ENCODE results near the gene ZNF530. TPM values are rescaled to one million over a fixed set of nuclear protein-coding genes. Genes with fewer than 3 reads are reported as not detected.
A peak's percentile ranks its signal among the peaks of the same experiment; 100 is the strongest.

ZNF530 gene
- total and polyA plus RNA-seq, 2 experiments from 2014 or later, result 2.4 to 3.7 TPM

DNA sequence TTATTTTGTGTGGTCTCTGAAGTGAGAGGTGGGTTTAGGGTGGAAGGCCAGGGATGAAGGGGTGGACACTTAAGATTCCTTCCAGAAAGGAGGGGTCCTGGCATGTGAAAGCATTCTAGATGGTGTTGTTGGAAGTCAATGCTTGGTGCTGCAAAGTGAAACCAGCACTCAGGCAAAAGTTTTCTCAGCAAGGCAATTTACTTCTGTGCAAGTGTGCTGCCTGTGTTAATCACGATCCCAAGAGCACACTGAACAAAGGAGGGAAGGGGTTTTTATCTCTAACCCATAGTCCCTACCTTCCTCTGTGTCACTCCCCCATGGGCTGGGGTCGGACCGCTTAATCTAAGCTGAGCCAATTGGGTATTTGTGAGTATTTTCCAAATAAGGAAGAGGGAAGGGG, 15.7 kb downstream of the ZNF530 start:
- no peaks in the 10 kb centered on the region for H3F3A ChIP-seq (ENCODE audit: insufficient read depth)
- H3K9ac ChIP-seq, result no peak overlapping the region
- no peaks in the 10 kb centered on the region for H4K20me1 ChIP-seq (ENCODE audit: insufficient read depth)
- peaks cover 31% of the 10 kb centered on the region for H3K36me3 ChIP-seq (ENCODE audit: low read depth)
- no peaks in the 10 kb centered on the region for H3K27me3 ChIP-seq (replicated peaks; ENCODE audit: insufficient read depth)
- no peaks in the 10 kb centered on the region for H3K9me3 ChIP-seq (ENCODE audit: low read depth)
- no peak overlapping the region for H3K27ac ChIP-seq
- H3K79me2 ChIP-seq (ENCODE audit: insufficient read depth), result peaks cover 70% of the 10 kb centered on the region
- no peaks in the 10 kb centered on the region for H3K4me1 ChIP-seq (ENCODE audit: insufficient read depth)
- 98 to 100% methylated on average over 3 of the region's 3 CpGs for WGBS, 2 experiments (ENCODE audit: low coverage in 1 of 2, low lambda C conversion rate in 2 of 2, missing lambda C conversion rate in 2 of 2)
- H3K9me2 ChIP-seq (ENCODE audit: insufficient read depth), result no peaks in the 10 kb centered on the region
- H3K4me2 ChIP-seq (ENCODE audit: unreplicated experiment), result peak overlapping the region; percentile 60
- TF ChIP-seq EZH2 (IDR thresholded peaks at IDR 0.05; ENCODE audit: insufficient read depth, poor library complexity, severe bottlenecking), result no peak
- no peak for TF ChIP-seq EZH2phosphoT487 (IDR thresholded peaks at IDR 0.05; ENCODE audit: insufficient read depth, low read depth)
- peak overlapping the region; percentile 90 for H3K4me3 ChIP-seq
- DNase-seq, result peak; percentile 8
- H2AFZ ChIP-seq, result no peak overlapping the region
- in situ Hi-C loops (cut with MboI), result no loop called here

- in situ Hi-C loops (cut with MboI), result no loop called here
- Histone ChIP-seq H3K4me3 (no peak overlapping the region), H4K20me1 (ENCODE audit: insufficient read depth) (no peaks in the 10 kb centered on the region), H3K9ac (no peak overlapping the region), H3K4me2 (ENCODE audit: unreplicated experiment) (no peak overlapping the region), H3K9me2 (ENCODE audit: insufficient read depth) (no peaks in the 10 kb centered on the region), H3K9me3 (ENCODE audit: low read depth) (no peaks in the 10 kb centered on the region), H3K27me3 (replicated peaks; ENCODE audit: insufficient read depth) (no peaks in the 10 kb centered on the region), H3K27ac (no peak overlapping the region), H3K79me2 (ENCODE audit: insufficient read depth) (peaks cover 100% of the 10 kb centered on the region), H3K4me1 (ENCODE audit: insufficient read depth) (no peaks in the 10 kb centered on the region), H3K36me3 (ENCODE audit: low read depth) (peaks cover 74% of the 10 kb centered on the region), H3F3A (ENCODE audit: insufficient read depth) (no peaks in the 10 kb centered on the region), H2AFZ (no peak overlapping the region)
- peak; percentile 38 for DNase-seq
- WGBS, 2 experiments (ENCODE audit: low coverage in 1 of 2, low lambda C conversion rate in 2 of 2, missing lambda C conversion rate in 2 of 2), result 97 to 98% methylated on average over 10 of the region's 10 CpGs
- TF ChIP-seq EZH2phosphoT487 (IDR thresholded peaks at IDR 0.05; ENCODE audit: insufficient read depth, low read depth) (no peak), EZH2 (IDR thresholded peaks at IDR 0.05; ENCODE audit: insufficient read depth, poor library complexity, severe bottlenecking) (no peak)
These were observed 21.1 kb downstream of the ZNF530 start for GRCh38 chr19:57620673-57621348.

DNA sequence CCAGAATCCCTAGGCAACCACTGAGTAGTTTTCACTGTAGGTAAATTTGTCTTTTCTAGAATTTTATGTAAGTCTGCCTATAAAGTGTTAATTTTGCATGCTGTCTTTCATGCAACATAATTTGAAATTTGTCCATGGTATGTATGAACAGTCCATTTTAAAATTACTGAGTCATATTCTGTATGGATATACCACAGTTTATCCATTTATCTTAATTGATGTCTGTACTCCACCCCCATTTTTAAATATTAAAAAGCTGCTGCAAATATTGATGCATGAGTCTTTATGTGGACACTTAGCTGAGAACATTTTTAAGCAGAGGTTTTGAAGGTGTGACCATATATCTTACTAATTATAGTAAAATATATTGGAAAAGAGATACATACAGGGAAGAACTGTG, 23.4 kb downstream of the ZNF530 start:
- peaks cover 57% of the 10 kb centered on the region for H3K36me3 ChIP-seq (ENCODE audit: low read depth)

DNA sequence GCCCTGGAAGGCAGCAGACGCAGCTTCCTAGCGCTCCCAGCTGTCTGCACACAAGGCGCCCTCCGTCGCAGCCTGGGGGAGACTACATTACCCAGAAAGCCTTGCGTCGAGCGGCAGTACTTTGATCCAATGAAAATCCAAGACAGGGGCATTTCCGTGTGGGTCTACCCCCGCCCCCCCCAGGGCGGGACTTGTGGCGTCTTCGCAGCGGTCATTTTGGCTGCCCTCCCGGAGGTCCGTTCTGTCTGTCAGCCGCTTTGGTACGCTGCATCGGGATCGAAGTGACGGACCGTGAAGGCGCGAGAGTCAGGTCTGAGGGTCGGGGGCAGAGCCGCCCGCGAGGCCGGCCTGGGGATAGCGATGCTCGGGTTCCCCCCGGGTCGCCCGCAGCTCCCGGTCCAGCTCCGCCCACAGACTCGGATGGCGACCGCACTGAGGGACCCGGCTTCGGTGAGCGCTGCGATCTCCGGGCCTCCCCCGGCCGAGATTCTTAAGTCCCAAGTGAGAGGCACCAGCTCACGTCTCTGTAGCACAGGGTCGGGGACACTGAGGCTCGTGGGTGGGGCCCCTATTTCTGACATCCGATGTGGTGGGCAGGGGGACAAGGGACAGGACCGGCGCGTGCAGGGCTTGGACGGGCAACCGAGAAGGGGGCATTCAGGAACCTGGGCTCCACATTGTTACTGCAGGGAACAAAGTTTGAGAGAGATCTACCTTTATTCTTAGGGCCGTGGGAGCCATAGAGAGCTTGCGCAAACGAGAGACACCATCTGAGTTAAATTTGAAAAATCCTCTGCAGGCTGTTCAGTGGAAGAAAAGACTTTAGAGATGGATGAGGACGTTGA, 33.5 kb downstream of the ZNF530 start, which contains the start of gene ZNF211:
ZNF211 (plus strand) TSS at position 182 of the 845 bp plus-strand sequence; CDS start at position 361, 179 bp downstream.
- in situ Hi-C loops (cut with MboI), result no loop called here
- WGBS, 2 experiments (ENCODE audit: low coverage in 1 of 2, low lambda C conversion rate in 2 of 2, missing lambda C conversion rate in 2 of 2), result 1 to 2% methylated on average over 58 to 59 of the region's 59 CpGs
- peak; percentile 98 for DNase-seq

More for the DNA sequence above, 23.4 kb downstream of the ZNF530 start:
- no peak overlapping the region for H3K9ac ChIP-seq
- H3K27ac ChIP-seq, result no peak overlapping the region
- in situ Hi-C loops (cut with MboI), result no loop called here
- no peaks in the 10 kb centered on the region for H3K27me3 ChIP-seq (replicated peaks; ENCODE audit: insufficient read depth)
- H3F3A ChIP-seq (ENCODE audit: insufficient read depth), result no peaks in the 10 kb centered on the region
- no peaks in the 10 kb centered on the region for H3K9me3 ChIP-seq (ENCODE audit: low read depth)
- peaks cover 82% of the 10 kb centered on the region for H3K79me2 ChIP-seq (ENCODE audit: insufficient read depth)
- DNase-seq, result no peak
- H4K20me1 ChIP-seq (ENCODE audit: insufficient read depth), result no peaks in the 10 kb centered on the region
- no peak overlapping the region for H3K4me2 ChIP-seq (ENCODE audit: unreplicated experiment)
- no peaks in the 10 kb centered on the region for H3K4me1 ChIP-seq (ENCODE audit: insufficient read depth)
- H3K9me2 ChIP-seq (ENCODE audit: insufficient read depth), result no peaks in the 10 kb centered on the region
- H3K4me3 ChIP-seq, result no peak overlapping the region
- H2AFZ ChIP-seq, result no peak overlapping the region
- TF ChIP-seq EZH2phosphoT487 (IDR thresholded peaks at IDR 0.05; ENCODE audit: insufficient read depth, low read depth), result no peak
- TF ChIP-seq EZH2 (IDR thresholded peaks at IDR 0.05; ENCODE audit: insufficient read depth, poor library complexity, severe bottlenecking), result no peak

More for the DNA sequence above, 33.5 kb downstream of the ZNF530 start, which contains the start of gene ZNF211:
- Histone ChIP-seq H3K9me2 (ENCODE audit: insufficient read depth) (no peaks in the 10 kb centered on the region), H3K4me2 (ENCODE audit: unreplicated experiment) (peak within 1 kb of the TSS; percentile 84), H4K20me1 (ENCODE audit: insufficient read depth) (no peaks in the 10 kb centered on the region), H3K9me3 (ENCODE audit: low read depth) (no peaks in the 10 kb centered on the region), H3K9ac (peak within 1 kb of the TSS; percentile 87), H3K4me3 (peak within 1 kb of the TSS; percentile 99), H3K27me3 (replicated peaks; ENCODE audit: insufficient read depth) (no peaks in the 10 kb centered on the region), H3K36me3 (ENCODE audit: low read depth) (peaks cover 28% of the 10 kb centered on the region), H3F3A (ENCODE audit: insufficient read depth) (peaks cover 4% of the 10 kb centered on the region; the same call in 1 of the 2 replicates), H3K79me2 (ENCODE audit: insufficient read depth) (peaks cover 47% of the 10 kb centered on the region), H3K4me1 (ENCODE audit: insufficient read depth) (peaks cover 6% of the 10 kb centered on the region; the same call in 1 of the 2 replicates), H3K27ac (peak within 1 kb of the TSS; percentile 38), H2AFZ (peak within 1 kb of the TSS; percentile 99)
- TF ChIP-seq EZH2phosphoT487 (IDR thresholded peaks at IDR 0.05; ENCODE audit: insufficient read depth, low read depth), result no peak
- no peak for TF ChIP-seq EZH2 (IDR thresholded peaks at IDR 0.05; ENCODE audit: insufficient read depth, poor library complexity, severe bottlenecking)
